ENCODE measurements around the gene RBM24. TPM values are rescaled to one million over a fixed set of nuclear protein-coding genes. Genes with fewer than 3 reads are reported as not detected.

RBM24 gene
- total and polyA plus RNA-seq, 10 of the 15 experiments (the other 5 are each of a cell fraction or from before 2014, with no cell fraction given) = 0.08 to 0.09 (median 0.09) TPM; not detected in 7

DNA sequence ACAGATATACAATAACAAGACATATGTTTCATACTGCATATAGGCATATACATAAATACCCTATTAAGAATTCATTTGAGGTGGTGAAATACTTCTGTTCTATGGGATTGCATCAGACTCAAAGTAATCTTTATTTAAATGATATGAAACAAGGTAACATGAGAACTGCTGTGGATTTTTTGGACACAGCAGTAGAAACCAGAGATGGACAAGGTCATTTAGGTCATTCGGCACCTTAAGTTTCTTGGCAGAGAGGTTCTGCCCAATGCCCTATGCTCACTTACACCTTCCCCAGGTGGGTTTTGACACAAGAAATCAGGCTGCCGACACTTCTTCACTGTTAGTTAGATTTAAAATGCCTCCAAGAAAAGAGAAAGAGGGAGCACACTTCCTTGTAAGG, 43.9 kb upstream of the RBM24 start (continued):
- no peak for TF ChIP-seq CEBPZ (IDR thresholded peaks at IDR 0.05; ENCODE audit: low read depth, low read length)

DNA sequence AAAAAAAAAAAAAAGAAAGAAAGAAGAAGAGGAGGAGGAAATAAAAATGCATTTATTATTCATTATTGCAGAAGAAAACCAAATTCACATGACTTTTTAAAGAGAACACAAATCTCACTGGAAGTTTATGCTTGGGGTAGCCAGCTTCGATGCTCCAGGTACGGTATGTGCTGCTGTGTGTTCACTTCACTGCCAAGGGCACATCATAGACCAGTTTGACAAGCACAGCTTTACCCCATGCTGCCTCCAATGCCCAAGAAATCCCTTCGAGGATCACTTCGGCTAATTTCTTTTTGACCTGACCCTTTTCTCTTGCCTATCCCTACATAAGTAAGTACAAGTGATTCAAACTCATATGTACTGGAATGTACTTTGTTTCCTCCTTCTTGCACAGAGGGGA, 41.9 kb upstream of the RBM24 start:
- POLR2A ChIA-PET = no interaction called here
- H3K27ac ChIP-seq (ENCODE audit: control insufficient read depth, insufficient read depth) = no peak overlapping the region
- RAD21 ChIA-PET (ENCODE audit: unreplicated experiment) = no interaction called here
- no peak overlapping the region for H2AFZ ChIP-seq (ENCODE audit: control insufficient read depth, low read depth, low read length)
- intact Hi-C loops (cut with micrococcal nuclease; ENCODE audit: unreplicated experiment) (no loop called here), in situ Hi-C loops (cut with MboI) (no loop called here)
- WGBS (ENCODE audit: insufficient coverage, insufficient replicate concordance, low lambda C conversion rate, missing lambda C conversion rate) = 23% methylated on average over 4 of the region's 4 CpGs
- ATAC-seq (no peak), DNase-seq (ENCODE audit: low read depth, low spot score) (no peak), FAIRE-seq (no peak)
- CTCF ChIA-PET = interaction anchor here (0.7 kb wide), 1 partner anchor 13 kb away, joined by 3 read pairs; no protein-coding TSS in a partner anchor
- H3K36me3 ChIP-seq (ENCODE audit: control insufficient read depth in 2 of 2, insufficient read depth in 2 of 2, low read length in 1 of 2) = no peaks in the 10 kb centered on the region
- H3K4me1 ChIP-seq (ENCODE audit: control insufficient read depth, insufficient read depth, low read length) = no peaks in the 10 kb centered on the region
- BruUV-seq (replicated peaks) = no TSS peak
- H3K4me2 ChIP-seq (ENCODE audit: control insufficient read depth, insufficient read depth) = no peak overlapping the region
- H3K9ac ChIP-seq (ENCODE audit: control insufficient read depth, insufficient read depth, low read length) = no peak overlapping the region
- H3K9me3 ChIP-seq (replicated peaks; ENCODE audit: control insufficient read depth, insufficient read depth, low read length) = no peaks in the 10 kb centered on the region
- no peaks in the 10 kb centered on the region for H3K27me3 ChIP-seq (replicated peaks in 1 of 2; ENCODE audit: control insufficient read depth in 2 of 2, insufficient read depth in 2 of 2, low read length in 1 of 2)
- H4K20me1 ChIP-seq (ENCODE audit: control insufficient read depth, insufficient read depth) = no peaks in the 10 kb centered on the region
- no peak for TF ChIP-seq ZNF207 (IDR thresholded peaks at IDR 0.05; ENCODE audit: borderline replicate concordance)
- no peak for TF ChIP-seq FOXM1 (IDR thresholded peaks at IDR 0.05; ENCODE audit: low read depth, low read length)
- no peak overlapping the region for H3K4me3 ChIP-seq
- SMC1A ChIA-PET (ENCODE audit: uncharacterized antibody, unreplicated experiment) = interaction anchor here (0.6 kb wide), 1 partner anchor 94 kb away, joined by 3 read pairs; no protein-coding TSS in a partner anchor
- H3K79me2 ChIP-seq (ENCODE audit: control insufficient read depth, insufficient read depth, low read length) = no peaks in the 10 kb centered on the region

Data from GM12878 (cell line).